ENCODE measurements around the gene KRTAP6-2.

Gene KRTAP6-2

DNA sequence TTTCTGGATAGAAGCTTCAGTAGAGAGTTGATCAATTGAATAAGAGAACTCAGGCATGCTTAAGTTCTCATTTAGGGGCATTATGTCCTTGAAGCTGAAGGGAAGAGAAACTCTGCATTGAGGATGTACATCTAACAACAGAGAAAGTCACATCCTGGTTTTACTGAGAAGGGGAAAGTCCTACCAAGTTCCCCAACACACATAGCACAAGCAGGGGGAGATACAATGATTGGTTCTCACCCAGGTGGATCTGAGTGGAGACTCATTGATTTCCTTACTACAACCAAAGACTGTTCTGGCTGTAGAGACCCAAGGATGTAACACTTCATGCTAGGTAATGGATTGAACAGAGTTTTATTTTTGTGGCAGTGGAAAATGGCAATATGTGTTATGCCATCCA is 16.5 kb upstream of the KRTAP6-2 start:
- TF ChIP-seq, protein P1, sequence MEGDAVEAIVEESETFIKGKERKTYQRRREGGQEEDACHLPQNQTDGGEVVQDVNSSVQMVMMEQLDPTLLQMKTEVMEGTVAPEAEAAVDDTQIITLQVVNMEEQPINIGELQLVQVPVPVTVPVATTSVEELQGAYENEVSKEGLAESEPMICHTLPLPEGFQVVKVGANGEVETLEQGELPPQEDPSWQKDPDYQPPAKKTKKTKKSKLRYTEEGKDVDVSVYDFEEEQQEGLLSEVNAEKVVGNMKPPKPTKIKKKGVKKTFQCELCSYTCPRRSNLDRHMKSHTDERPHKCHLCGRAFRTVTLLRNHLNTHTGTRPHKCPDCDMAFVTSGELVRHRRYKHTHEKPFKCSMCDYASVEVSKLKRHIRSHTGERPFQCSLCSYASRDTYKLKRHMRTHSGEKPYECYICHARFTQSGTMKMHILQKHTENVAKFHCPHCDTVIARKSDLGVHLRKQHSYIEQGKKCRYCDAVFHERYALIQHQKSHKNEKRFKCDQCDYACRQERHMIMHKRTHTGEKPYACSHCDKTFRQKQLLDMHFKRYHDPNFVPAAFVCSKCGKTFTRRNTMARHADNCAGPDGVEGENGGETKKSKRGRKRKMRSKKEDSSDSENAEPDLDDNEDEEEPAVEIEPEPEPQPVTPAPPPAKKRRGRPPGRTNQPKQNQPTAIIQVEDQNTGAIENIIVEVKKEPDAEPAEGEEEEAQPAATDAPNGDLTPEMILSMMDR (IDR thresholded peaks at IDR 0.05; ENCODE audit: control insufficient read depth, insufficient read depth, low read depth, low read length, missing control alignments): no peak
- no peak overlapping the region for H3K4me3 ChIP-seq (ENCODE audit: control insufficient read depth, low read depth, low read length)
- no peak for DNase-seq (ENCODE audit: low read depth)

DNA sequence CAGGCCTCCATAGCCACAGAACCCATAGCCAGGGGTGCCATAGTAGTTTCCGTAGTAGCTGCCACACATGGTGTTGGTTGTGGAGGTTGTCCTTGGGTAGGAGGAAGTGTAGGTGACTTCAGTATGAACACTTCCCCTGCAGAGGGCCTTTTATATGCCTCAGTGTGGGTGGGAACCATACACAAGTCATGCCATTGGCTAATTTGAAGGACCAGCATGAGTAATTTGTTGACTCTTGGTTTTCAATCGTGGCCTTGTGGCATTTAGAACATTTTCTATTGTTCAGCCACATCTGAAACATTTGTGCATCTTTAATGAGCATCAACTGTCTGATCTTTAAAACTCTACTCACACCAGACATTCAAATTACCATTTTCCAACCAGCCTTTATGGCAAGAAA is 15.1 kb upstream of the KRTAP6-2 start, which contains the start of gene KRTAP6-1:
TSS of gene KRTAP6-1 (minus strand) at position 95 of the 400 bp plus-strand sequence. CDS start at position 69, 26 bp downstream.
- no peak for DNase-seq (ENCODE audit: low read depth)
- TF ChIP-seq, protein P1 (IDR thresholded peaks at IDR 0.05; ENCODE audit: control insufficient read depth, insufficient read depth, low read depth, low read length, missing control alignments): no peak
- no peak within 1 kb of the TSS for H3K4me3 ChIP-seq (ENCODE audit: control insufficient read depth, low read depth, low read length)

DNA sequence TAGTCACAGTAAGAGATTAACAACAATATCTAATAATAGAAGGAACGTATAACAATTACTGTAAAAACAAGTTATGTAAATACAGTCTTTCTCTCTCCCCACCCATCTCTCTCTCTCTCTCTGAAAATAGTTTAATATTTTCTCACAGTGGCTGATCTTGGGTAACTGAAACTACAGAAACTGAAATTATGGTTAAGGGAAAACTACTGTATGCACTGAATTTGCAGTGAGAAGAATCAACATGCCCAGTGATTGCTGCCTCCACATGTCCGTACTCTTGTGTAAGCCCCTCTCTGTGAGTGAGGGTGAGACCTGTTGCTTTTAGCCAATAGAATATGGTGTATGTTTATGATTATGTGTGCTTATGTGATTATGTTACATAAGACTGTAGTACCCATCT is 13.4 kb upstream of the KRTAP6-2 start:
- H3K4me3 ChIP-seq (ENCODE audit: control insufficient read depth, low read depth, low read length): no peak overlapping the region
- no peak for DNase-seq (ENCODE audit: low read depth)
- TF ChIP-seq, protein P1 (IDR thresholded peaks at IDR 0.05; ENCODE audit: control insufficient read depth, insufficient read depth, low read depth, low read length, missing control alignments): no peak

DNA sequence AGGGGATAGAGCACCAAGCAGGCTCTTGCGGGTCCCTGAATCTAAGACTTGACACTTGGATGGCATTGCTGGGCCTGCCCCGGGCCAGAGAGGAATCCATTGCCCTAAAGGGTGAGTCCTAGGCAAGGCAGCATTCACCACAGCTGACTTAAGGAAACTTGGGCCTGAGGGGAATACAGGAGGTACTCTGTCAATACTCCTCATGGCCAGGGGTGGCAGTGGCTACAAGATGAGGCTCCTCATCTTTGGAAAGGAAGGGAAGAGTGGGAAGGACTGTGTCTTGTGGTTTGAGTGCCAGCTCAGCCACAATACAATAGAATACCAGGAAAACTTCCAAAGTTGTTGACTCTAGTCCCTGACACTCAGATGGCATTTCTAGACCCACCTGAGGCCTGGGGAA is 7.3 kb upstream of the KRTAP6-2 start:
- no peak for DNase-seq (ENCODE audit: low read depth)

DNA sequence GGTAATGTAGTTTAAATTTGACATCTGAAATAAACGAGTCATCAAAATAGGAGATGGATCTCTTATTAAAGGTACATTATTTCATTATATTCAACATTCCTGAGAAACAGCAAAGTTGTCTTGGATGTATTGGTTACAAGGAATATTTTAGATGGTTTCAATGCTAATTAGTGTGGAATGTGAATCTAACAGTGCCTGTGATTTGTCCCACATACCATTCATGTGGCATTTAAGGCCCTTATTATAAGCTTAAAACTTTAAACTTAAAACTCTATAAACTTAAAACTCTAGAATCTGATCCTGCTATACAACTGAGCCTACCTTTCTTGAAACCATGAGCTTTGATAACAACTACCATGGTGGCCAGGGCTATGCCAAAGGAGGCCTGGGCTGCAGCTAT is 2.1 kb upstream of the KRTAP6-2 start, which contains the start of gene KRTAP22-1:
TSS of gene KRTAP22-1 (plus strand) at position 301 of the 400 bp plus-strand sequence.
- no peak within 1 kb of the TSS for H3K4me3 ChIP-seq (ENCODE audit: control insufficient read depth, low read depth, low read length)
- TF ChIP-seq, protein P1 (IDR thresholded peaks at IDR 0.05; ENCODE audit: control insufficient read depth, insufficient read depth, low read depth, low read length, missing control alignments): no peak
- no peak for DNase-seq (ENCODE audit: low read depth)

More for the DNA sequence above, 7.3 kb upstream of the KRTAP6-2 start:
- H3K4me3 ChIP-seq (ENCODE audit: control insufficient read depth, low read depth, low read length): no peak overlapping the region
- TF ChIP-seq, protein P1 (IDR thresholded peaks at IDR 0.05; ENCODE audit: control insufficient read depth, insufficient read depth, low read depth, low read length, missing control alignments): no peak

DNA sequence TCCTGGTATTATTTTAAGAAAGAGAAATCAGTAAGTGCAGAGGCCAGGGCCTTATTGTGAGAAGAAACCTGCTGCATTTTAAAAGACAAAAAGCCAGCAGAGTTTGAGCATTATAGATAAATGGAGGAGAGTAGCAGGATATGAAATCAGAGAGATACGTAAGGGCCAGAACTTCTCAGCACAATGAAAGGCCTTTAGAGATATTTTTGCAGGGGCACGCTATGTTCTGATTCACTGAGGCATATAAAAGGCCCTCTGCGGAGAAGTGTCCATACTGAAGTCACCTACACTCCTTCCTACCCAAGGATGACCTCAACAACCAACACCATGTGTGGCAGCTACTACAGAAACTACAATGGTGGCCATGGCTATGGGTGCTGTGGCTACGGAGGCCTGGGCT is 6.6 kb downstream of the KRTAP6-2 start, which contains the start of gene KRTAP6-3:
TSS of gene KRTAP6-3 (plus strand) at position 301 of the 400 bp plus-strand sequence. CDS start at position 307, 6 bp downstream.
- TF ChIP-seq, protein P1 (IDR thresholded peaks at IDR 0.05; ENCODE audit: control insufficient read depth, insufficient read depth, low read depth, low read length, missing control alignments): no peak
- no peak within 1 kb of the TSS for H3K4me3 ChIP-seq (ENCODE audit: control insufficient read depth, low read depth, low read length)
- no peak for DNase-seq (ENCODE audit: low read depth)
